Tibial nerve (tissue), 4 donors: ENCODE measurements around the gene MOV10L1. TPM values are rescaled to one million over a fixed set of nuclear protein-coding genes. Genes with fewer than 3 reads are reported as not detected.

Experiments used
- DNase-seq, 2 donors: peaks; one replicate each; pipeline ENCODE4 v3.0.0-alpha.2; 2019; ENCODE audit warnings: low spot score in 2 of 2
- H3K27ac ChIP-seq, 4 donors: fragments of 200-600 bp; sonication (generic) in 3 of 4; one replicate each; pipeline ENCODE4 v1.5.1; 2017 to 2019; ENCODE audit warnings: mild to moderate bottlenecking in 1 of 4
- H3K27me3 ChIP-seq, 2 donors: fragments of 200-600 bp; sonication (generic) in 1 of 2; one replicate each; pipeline versions ENCODE4 v1.5.1 to v1.6.0; 2017 to 2019
- H3K36me3 ChIP-seq, 3 donors: fragments of 200-600 bp; sonication (generic); one replicate each; pipeline ENCODE4 v1.5.1; 2018 to 2019
- H3K4me1 ChIP-seq, 4 donors: fragments of 200-600 bp; sonication (generic) in 3 of 4; one replicate each; pipeline ENCODE4 v1.5.1; 2017 to 2019
- H3K4me3 ChIP-seq, 4 donors: fragments of 200-600 bp; sonication (generic) in 3 of 4; one replicate each; pipeline ENCODE4 v1.5.1; 2017 to 2019; ENCODE audit warnings: mild to moderate bottlenecking in 1 of 4, moderate library complexity in 1 of 4
- H3K9me3 ChIP-seq, 4 donors: fragments of 200-600 bp; sonication (generic) in 3 of 4; one replicate each; pipeline ENCODE4 v1.5.1; 2017 to 2019
- CTCF ChIP-seq, 5 experiments: fragments of 200-600 bp in 3 of 5; fragments of 450-650 bp in 2 of 5; sonication (generic) in 3 of 5; IDR thresholded peaks; one replicate each; pipeline ENCODE4 v1.5.1; 2016 to 2019; ENCODE audit warnings: antibody characterized with exemption in 5 of 5, mild to moderate bottlenecking in 3 of 5, moderate library complexity in 2 of 5
- EP300 ChIP-seq, 2 donors: sonication (generic); formaldehyde crosslinking; IDR thresholded peaks; one replicate each; pipeline ENCODE4 v1.6.1; 2017; ENCODE audit warnings: antibody characterized with exemption in 2 of 2, mild to moderate bottlenecking in 1 of 2
- POLR2A ChIP-seq, 2 donors: fragments of 450-650 bp; IDR thresholded peaks; one replicate each; pipeline ENCODE4 v1.6.1; 2017; ENCODE audit warnings: antibody characterized with exemption in 2 of 2, mild to moderate bottlenecking in 2 of 2, moderate library complexity in 2 of 2
- WGBS, 2 donors: methylation state at CpG; one replicate each; pipeline ENCODE4 v1.1.5; 2018; 5-methylcytosine and 5-hydroxymethylcytosine counted together
- total RNA-seq, 4 donors: library from RNA; depleted of rRNA; stranded (reverse); fragments of >200 nt; gene quantifications; one replicate each; pipeline ENCODE4 v1.1.0, GENCODE V29; 2016

MOV10L1 gene
- total RNA-seq, 4 donors from 2014 or later: 1.0 to 3.7 (median 2.6) TPM

- 8 to 9% methylated on average over 29 to 31 of the region's 31 CpGs for WGBS, 2 donors
- H3K27me3 ChIP-seq: peaks cover 4 to 50% of the 10 kb centered on the region in 2 donors
- peaks cover 0 to 18% (median 11%) of the 10 kb centered on the region in 4 donors for H3K4me1 ChIP-seq
- no peaks in the 10 kb centered on the region for H3K36me3 ChIP-seq
- TF ChIP-seq POLR2A (IDR thresholded peaks at IDR 0.05): no peak
- TF ChIP-seq CTCF (IDR thresholded peaks at IDR 0.05): no peak
- TF ChIP-seq EP300 (IDR thresholded peaks at IDR 0.05): no peak
- no peak overlapping the region for H3K27ac ChIP-seq
- H3K4me3 ChIP-seq: peak overlapping the region in 1 of 4 donors; percentile 27
- DNase-seq: no peak
- peaks cover 0 to 4% (median 0%) of the 10 kb centered on the region in 4 donors for H3K9me3 ChIP-seq
These were observed 30.6 kb upstream of the MOV10L1 start for GRCh38 chr22:50058906-50059880.

- no peak overlapping the region for H3K27ac ChIP-seq
- 85 to 90% methylated on average over 7 of the region's 7 CpGs for WGBS, 2 donors
- peaks cover 0 to 18% (median 11%) of the 10 kb centered on the region in 4 donors for H3K4me1 ChIP-seq
- DNase-seq: no peak
- no peaks in the 10 kb centered on the region for H3K36me3 ChIP-seq
- H3K27me3 ChIP-seq: peaks cover 4 to 54% of the 10 kb centered on the region in 2 donors
- TF ChIP-seq EP300 (IDR thresholded peaks at IDR 0.05) (no peak), CTCF (IDR thresholded peaks at IDR 0.05) (no peak), POLR2A (IDR thresholded peaks at IDR 0.05) (no peak)
- no peak overlapping the region for H3K4me3 ChIP-seq
- H3K9me3 ChIP-seq: no peaks in the 10 kb centered on the region
These were observed 29.9 kb upstream of the MOV10L1 start for GRCh38 chr22:50059881-50060262.

- no peaks in the 10 kb centered on the region for H3K9me3 ChIP-seq
- H3K27ac ChIP-seq: no peak overlapping the region
- no peak for DNase-seq
- TF ChIP-seq CTCF (IDR thresholded peaks at IDR 0.05): no peak
- no peak for TF ChIP-seq EP300 (IDR thresholded peaks at IDR 0.05)
- TF ChIP-seq POLR2A (IDR thresholded peaks at IDR 0.05): no peak
- WGBS, 2 donors: 77 to 78% methylated on average over 13 to 20 of the region's 28 CpGs
- no peak overlapping the region for H3K4me3 ChIP-seq
- H3K36me3 ChIP-seq: no peaks in the 10 kb centered on the region
- peaks cover 0 to 18% (median 11%) of the 10 kb centered on the region in 4 donors for H3K4me1 ChIP-seq
- peaks cover 4 to 58% of the 10 kb centered on the region in 2 donors for H3K27me3 ChIP-seq
These were observed 29.2 kb upstream of the MOV10L1 start for GRCh38 chr22:50060441-50061140.

- TF ChIP-seq POLR2A (IDR thresholded peaks at IDR 0.05) (no peak), CTCF (IDR thresholded peaks at IDR 0.05) (no peak), EP300 (IDR thresholded peaks at IDR 0.05) (no peak)
- Histone ChIP-seq H3K4me1 (peaks cover 0 to 18% (median 11%) of the 10 kb centered on the region in 4 donors), H3K4me3 (no peak overlapping the region), H3K27ac (no peak overlapping the region), H3K36me3 (no peaks in the 10 kb centered on the region), H3K27me3 (peaks cover 4 to 58% of the 10 kb centered on the region in 2 donors), H3K9me3 (no peaks in the 10 kb centered on the region)
- WGBS, 2 donors: 84 to 87% methylated on average over 25 to 26 of the region's 27 CpGs
- DNase-seq: no peak
These were observed 28.5 kb upstream of the MOV10L1 start for GRCh38 chr22:50061141-50061823.
